CD1c-positive myeloid dendritic cell (primary cell): Measurements from ENCODE around the gene LSS.
"Not testable (repeated sequence)": the region's sequence is repeated elsewhere in the genome, so short reads cannot be mapped to it uniquely, and the experiment has no call there.

Experiments
- DNase-seq: peaks from one replicate; pipeline ENCODE4 v3.0.0-alpha.2; 2016; ENCODE audit errors: extremely low spot score

Gene LSS

DNA sequence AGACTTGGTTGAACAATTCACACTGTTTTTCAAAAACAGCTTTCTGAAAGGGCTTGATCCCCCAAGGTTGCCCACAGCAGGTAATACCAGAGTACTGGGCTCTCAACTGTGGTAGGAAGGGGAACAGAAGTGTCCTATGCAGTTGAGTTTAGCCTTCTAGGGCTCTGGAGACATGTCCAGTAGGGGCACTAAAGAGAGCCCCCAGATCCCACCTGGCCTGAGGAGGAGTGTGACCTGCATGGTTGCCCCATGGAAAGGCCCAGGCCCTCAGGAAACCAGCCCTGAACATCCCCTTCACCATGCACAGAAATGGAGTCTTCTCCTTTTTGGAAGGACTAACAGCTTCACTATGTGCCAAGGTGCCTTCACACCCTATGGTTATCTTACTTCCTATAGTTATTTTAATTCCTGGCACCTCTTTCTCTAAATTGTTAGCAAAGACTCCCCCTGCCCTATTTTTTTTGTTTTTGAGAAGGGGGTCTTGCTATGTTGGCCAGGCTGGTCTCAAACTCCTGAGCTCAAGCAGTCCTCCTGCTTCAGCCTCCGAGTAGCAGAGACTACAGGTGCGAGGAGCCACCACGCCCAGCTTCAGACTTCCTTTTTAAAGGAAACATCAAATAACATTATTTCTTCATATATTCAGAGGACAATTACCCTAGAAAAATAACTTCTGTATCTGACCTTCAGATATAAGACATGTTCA lies 16.8 kb upstream of the LSS start:
- DNase-seq, result no peak

DNA sequence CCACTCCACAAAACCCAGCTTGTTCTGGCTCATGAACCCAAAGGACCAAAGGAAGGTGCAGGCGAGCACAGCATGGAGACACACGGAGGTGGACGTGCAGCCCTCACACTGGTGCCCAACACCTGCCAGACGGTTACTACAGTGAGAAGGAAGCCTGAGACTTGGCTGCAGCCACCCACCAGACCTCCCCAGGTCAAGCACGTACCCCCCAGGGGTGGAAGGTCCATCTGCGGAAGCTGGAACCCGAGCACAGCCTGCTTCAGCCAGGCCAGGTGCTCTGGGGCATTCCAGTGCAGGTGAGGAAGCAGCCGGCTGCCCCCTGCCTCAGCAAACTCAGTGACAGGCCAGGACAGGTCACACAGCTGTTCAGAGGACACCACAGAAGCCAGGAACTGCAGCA lies 16.0 kb upstream of the LSS start:
- DNase-seq, result no peak

DNA sequence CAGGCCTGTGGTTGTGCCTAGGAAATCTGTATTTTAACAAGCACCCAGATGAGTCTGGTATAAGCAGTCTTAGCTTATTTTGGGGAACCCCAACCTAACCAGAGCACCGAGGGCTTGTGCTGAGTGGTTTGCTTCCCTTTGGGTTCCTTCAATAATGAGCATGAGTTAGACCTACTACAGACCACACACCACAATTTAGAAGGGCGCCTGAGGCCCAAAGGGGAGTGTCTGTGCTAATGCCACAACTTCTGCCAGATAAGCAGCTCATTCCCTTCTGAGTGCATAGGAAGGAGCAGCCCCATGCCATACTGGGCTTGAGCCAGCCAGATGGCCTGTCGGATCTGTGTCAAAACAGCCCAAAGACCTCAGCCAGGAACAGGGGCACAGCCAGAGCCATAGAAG lies 15.4 kb upstream of the LSS start:
- DNase-seq, result no peak

DNA sequence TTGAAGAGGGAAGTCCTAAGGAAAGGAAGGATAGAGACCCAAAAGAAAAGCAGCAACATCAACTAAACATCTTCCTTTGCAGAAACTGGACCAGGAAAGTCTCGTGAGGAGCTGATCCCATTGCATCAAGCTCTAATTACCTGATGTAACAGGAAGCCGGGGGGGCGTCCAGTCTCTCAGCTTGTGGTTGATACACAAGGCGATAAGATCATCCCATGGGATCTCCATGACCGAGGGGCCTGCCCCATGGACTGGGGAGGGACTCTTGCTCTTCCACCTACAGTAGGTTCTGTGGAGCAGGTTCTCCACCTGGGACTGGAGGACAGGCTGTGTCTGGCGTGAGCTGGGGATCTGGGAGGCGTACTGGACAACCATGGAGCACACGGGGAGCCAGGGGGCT lies 14.8 kb upstream of the LSS start:
- DNase-seq, result no peak

DNA sequence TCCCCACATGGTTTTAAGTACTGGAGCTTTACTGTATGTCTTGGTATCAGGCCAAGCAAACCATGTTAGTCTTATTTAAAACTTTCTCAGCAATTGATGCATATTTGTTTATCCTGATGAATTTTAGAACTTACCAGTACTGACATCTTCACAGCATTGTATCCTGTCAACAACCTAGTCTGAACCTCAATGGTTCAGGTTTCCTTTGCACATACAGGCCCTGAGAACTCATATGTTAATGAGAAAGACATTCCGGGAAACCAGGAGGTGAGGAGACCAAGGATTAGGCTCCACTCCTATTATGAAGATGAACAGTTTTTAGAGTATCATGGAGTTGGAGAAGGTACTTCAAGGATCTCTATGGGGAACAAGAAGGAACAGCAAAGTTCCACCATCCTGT lies 13.0 kb upstream of the LSS start:
- DNase-seq, result not testable (repeated sequence)

- DNase-seq, result no peak
Measured at GRCh38 chr21:46239817-46240325, 11.3 kb upstream of the LSS start.

DNA sequence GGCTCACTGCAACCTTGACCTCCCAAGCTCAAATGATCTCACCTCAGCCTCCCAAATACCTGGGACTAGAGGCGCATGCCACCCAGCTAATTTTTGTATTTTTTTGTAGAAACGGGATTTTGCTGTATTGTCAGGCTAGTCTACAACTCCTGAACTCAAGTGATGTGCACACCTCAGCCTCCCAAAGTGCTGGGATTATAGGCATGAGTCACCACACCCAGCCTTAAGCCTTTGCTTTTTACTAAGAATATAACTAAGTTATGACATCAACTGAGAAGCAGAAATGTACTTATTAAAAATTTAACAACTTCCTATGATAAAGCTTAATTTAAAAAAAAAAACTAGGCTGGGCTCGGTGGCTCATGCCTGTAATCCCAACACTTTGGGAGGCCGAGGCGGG lies 8.9 kb upstream of the LSS start:
- DNase-seq, result no peak

- DNase-seq, result no peak
Measured at GRCh38 chr21:46234436-46234950, 5.9 kb upstream of the LSS start.

- no peak for DNase-seq
Measured at GRCh38 chr21:46229923-46230260, 1.3 kb upstream of the LSS start.

GRCh38 chr21:46229133-46229922 lies 754 bp upstream of the LSS start:
- DNase-seq, result no peak

DNA sequence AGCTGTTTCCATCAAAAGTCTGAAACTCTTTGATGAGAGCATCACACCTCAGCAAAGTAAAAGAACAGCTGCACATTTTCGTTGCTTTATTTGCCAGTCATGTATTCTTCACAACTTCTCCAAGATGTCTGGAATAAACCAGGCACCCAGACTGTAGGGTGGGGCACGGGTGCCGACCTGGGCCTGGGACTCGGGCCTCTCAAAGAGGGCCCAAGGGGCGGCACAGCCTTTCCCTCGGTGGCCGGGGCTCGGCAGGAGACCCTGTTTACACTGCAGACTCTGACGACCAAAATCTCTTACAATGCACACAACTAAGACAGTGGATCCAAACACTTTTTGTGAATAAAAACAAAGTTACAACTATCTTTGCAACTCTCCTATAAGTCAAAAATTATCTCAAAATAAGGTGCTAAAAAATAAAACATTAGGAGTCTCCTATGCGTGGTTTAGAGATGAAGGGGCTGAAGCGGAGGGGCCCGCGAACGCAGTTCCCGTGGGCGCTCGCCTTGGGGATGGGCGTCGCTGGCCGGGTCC lies 696 bp downstream of the LSS start:
- no peak for DNase-seq

GRCh38 chr21:46226920-46227599 lies 1.5 kb downstream of the LSS start:
- peak; percentile 48 for DNase-seq

GRCh38 chr21:46226146-46226545 lies 2.4 kb downstream of the LSS start:
- no peak for DNase-seq

GRCh38 chr21:46223661-46224060 lies 4.9 kb downstream of the LSS start:
- DNase-seq, result not testable (repeated sequence)

- no peak for DNase-seq
Measured at GRCh38 chr21:46223217-46223616, 5.4 kb downstream of the LSS start.

DNA sequence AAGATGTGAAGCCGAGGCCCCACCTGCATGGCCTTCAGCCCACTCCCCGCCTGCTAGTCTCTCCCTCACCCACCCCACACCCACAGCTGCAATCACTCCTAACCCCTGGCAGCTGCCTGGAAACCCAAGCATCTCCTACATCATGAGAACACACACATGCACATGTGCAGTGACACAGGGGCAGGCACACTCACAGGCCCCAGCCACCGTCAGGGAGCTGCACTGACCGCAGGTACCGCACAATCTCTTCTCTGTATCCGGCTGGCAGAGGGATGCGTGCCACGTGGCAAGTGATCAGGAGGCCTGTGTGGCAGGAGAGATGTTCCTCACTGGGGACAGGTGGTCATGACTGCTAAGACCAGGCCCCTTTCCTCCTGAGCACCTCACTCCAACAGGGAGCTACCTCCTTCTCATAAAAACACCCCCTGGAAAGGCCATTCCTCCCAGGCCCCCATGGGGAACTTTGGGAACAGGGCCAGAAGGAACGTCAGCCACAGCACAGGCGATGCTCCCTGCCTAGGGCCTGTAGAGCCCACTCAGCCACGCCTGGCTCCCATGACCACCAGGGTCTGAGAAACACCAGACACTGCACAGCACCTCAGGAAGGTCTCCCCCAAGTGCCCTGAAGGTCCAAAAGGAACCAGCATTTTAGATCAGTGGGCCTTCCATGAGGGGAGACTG lies 6.0 kb downstream of the LSS start:
- DNase-seq, result no peak

- no peak for DNase-seq
Measured at GRCh38 chr21:46221664-46222435, 6.7 kb downstream of the LSS start.

DNA sequence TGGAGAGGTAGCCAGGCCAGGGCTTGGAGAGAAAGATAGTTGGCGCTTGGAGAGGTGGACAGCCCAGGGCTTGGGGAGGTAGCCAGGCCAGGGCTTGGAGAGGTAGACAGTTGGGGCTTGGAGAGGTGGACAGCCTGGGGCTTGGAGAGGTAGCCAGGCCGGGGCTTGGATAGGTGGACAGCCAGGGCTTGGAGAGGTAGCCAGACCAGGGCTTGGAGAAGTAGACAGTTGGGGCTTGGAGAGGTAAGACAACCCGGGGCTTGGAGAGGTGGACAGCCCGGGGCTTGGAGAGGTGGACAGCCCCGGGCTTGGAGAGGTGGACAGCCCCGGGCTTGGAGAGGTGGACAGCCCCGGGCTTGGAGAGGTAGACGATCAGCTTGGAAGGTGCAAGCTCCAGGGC lies 7.7 kb downstream of the LSS start:
- no peak for DNase-seq

DNA sequence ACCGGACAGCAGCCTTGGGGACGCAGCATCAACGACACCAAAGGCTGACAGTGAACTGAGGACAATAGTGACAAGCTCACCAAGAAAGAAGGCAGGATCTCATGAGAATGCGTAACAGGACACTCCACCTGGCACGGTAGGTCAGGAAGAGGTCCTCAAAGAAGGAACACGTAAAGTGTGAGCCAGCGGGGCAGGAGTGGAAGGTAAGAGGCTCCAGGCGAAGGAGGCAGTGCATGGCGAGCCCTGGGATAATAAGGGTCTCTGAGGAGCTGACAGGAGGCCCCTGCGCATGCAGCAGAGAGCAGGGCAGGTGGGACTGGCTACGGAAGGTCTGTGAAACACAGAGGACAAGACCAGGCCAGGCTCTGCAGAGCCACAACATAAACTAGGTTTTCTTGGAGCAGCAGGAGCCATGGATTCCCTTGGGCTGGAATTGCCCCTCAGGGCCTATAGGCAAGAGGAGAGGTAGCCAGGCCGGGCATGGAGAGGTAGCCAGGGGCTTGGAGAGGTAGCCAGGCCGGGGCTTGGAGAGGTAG lies 8.2 kb downstream of the LSS start:
- DNase-seq, result no peak

DNA sequence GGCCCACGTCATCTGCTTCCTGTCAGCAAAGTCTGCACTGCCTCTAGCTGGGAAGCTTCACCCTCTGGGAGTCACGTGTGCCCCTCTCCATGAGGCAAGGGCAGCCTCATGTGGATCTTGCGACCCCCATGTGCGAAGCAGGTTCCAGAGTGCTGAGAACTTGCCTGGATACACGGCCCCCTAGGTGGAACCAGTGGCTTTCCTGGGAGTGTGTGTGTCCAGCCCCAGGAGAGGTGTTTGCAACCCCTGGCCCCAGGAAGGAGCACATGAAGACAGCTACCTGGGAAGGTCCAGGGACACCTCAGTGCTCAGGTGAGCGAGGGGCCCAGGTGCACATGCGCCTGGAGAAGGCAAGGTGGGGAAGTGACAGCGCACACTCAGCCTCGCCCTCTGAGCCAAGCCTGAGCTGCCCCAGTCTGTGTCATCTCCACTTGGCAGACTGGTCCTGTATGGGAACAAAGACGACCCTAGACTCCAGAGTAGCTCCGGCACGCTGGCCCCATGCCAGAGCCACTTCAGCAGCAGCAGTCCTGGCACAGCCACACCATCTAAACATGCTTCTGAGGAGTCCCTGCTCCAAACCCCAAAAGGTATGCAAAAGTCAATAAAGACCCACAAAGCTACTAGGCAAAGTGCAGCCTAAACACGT lies 8.9 kb downstream of the LSS start:
- no peak for DNase-seq
